ENCODE data around the gene TLCD3B.

The TLCD3B gene

DNA sequence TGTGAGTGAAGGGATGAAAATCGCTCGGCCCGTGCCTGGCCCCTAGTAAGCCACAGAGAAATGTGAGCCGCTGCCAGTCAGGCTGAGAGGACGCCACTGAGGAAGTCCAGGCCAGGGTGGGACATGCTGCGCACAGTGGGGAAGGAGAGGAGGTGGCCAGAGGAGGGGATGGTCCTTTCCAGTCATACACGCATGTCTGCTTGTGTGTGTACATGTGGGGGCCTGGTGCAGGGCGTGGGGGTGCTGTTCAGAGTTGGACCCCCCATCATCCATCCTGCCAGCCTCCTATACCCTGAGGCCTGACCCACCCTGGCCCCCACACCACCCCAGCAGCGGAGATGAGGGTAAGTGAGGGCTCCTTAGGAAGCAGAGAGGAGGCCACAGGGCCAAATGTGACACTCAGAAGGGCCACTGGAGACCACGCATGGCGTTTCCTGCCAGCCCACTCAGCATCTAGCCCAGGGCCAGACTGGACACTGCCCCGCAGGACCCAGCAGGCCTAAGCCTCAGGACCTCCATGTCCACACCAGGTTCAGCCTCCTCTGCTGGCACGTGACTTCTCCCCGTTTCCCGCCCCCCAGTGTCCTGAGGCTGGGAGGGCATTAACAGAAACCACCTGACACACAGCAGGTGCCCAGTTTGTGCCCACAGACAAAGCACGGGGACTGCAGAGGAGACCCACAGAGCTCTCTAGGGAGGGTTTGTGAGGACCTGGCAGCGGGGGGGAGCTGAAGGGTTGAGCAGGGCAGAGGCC is 27.2 kb downstream of the TLCD3B start:
- DNase-seq = no peak

DNA sequence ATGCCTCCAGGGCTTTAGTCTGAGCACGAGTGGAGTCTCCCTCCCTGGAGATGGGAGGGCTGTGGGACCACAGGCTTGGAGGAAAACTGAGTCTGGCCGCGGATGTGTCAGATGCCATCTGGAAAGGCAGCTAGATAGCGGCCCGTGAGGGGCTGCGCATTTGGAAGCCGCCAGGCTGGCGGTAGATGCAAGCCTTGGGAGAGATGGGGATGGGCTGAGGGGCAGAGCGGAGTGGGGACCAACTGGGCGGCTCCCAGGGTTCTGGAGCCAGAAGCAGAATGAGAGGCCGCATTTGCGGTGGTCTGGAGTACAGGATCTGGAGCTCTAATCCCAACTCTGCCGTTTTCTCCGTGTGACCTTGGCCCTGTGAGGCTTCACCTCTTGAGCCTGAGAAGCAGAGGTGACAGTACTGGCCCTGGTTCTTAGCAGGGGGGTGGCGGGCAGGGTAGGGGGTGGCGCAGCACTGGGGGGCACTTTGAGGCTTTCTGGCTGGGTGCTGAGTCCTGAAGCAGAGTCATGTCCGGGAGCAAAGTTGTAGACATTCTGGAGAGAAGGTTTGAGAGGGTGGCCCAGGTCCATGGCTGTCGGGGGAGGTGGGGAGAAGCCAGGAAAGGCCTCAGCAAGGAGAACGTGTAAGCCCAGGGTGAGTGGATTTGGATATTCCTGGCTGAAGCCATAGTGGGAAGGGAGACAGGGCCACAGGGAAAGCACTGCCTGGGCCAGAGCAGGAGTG is 28.3 kb downstream of the TLCD3B start:
- no peak for DNase-seq

DNA sequence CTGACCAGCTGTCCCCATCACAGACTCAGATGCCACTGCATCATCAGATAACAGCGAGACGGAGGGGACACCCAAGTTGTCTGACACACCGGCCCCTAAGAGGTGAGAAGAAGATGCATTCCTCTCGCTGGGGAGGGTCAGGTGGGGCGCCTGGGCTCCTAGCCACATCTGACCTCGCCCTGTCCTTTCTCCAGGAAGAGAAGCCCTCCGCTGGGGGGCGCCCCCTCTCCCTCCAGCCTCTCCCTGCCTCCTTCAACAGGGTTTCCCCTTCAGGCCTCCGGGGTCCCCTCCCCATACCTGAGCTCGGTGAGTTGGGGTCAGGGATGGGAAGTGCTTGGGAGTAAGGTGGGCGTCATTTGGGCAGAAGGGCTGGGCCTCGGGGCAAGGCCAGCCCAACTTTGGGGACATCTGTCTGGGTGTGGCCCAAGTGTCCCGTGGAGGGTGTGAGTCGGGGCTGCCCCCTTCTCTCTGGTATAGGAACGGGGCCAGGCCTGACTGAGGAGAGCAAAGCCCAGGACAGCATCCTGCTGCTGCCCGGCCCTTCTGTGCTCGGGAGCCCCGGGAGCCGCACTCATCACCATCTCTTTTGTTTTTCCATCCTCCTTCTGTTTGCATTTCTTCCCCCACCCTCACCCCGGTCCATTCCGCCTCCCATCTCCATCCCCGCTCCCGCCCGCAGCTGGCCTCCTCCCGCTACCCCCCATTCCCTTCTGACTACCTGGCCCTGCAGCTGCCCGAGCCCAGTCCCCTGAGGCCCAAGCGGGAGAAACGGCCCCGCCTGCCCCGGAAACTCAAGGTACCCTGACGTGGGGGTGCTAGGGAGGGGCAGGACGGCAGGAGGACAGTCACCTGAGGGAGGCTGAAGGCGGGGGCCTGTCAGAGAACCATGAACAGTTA is 30.1 kb downstream of the TLCD3B start:
- DNase-seq = no peak

DNA sequence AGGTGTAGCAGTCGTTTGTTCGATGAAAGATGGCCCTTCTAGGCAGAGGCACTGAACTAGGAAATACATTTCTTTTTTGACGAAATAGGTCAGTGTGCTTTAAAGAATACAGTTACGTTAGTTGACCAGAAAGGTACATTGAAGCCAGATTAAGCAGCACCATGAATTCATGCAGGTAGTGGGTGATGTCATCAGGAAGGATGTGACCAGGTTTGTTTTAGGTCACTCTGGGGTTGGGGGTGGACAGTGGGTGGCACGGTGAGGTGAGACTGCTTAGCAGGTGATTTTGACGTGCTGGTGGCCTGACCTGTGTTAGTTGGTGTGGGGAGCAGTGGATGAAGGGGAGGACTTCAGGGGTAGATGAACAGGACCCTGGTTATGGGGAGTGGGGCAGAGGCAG is 31.5 kb downstream of the TLCD3B start:
- no peak for DNase-seq

DNA sequence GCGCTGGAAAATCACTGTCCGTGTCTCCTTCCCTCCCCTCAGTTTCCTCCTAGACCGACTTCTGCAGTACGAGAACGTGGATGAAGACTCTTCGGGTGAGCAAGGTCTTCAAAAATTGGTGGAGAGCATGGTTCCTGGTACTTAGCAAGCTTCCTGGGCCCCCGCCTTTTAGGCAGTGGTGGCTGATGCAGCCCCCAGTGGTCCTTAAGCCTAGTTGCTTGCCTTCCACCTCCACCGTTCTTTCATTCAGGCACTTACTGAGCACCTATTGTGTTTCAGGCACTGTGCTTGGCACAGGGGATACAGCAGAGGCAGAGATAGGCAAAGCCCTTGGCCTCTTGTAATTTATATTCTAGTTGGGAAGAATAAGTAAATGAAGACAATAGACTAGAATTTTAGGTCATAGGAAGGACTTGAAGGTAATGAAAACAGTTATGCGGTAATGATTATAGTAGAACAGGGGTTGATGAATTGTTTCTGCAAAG is 34.3 kb downstream of the TLCD3B start:
- DNase-seq = no peak

DNA sequence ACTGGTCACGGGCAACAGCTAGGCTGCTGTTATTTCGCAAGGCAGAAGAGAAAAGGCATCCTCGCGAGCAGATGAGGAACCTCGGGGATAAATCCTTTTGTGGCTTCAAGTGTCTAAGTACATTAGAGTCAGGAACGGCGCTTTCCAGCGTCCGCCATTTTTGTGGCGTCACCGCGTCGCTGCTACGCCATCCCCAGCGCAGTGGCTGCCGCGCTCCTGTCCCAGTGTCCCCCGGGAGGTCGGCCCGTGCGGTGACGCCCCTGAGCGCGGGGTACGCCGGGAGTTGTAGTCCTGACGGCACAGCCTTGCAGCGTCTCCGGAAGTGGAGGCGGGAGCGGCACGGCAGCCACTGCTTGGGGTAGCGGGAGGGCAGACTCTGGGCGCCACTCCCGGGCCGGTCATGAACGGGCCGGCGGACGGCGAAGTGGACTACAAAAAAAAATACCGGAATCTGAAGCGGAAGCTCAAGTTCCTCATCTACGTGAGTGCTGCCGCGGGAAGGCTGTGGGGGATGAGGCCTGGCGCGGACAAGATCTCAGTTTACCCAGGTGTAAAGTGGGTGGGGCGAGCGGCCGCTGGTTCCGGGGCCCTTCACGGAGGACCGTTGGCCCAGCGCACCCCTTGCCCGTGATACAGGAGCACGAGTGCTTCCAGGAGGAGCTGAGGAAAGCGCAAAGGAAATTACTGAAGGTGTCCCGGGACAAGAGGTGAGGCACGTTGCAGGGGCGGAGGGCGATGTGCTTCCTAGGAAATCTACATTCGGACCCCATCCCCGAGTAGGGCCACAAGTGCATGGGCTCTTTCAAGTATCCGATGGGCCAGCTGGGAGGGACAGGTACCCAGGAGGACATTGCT is 34.9 kb downstream of the TLCD3B start, which contains the start of gene INO80E:
TSS of gene INO80E (plus strand) at position 331 of the 855 bp plus-strand sequence. CDS start at position 401, 70 bp downstream.
- peak; percentile 98 for DNase-seq

GRCh38 chr16:29995324-29995910 is 35.7 kb downstream of the TLCD3B start, which contains the start of gene HIRIP3:
Gene HIRIP3 (minus strand): TSS chr16:29995617. CDS start chr16:29995605, 12 bp downstream.
- peak; percentile 89 for DNase-seq

DNA sequence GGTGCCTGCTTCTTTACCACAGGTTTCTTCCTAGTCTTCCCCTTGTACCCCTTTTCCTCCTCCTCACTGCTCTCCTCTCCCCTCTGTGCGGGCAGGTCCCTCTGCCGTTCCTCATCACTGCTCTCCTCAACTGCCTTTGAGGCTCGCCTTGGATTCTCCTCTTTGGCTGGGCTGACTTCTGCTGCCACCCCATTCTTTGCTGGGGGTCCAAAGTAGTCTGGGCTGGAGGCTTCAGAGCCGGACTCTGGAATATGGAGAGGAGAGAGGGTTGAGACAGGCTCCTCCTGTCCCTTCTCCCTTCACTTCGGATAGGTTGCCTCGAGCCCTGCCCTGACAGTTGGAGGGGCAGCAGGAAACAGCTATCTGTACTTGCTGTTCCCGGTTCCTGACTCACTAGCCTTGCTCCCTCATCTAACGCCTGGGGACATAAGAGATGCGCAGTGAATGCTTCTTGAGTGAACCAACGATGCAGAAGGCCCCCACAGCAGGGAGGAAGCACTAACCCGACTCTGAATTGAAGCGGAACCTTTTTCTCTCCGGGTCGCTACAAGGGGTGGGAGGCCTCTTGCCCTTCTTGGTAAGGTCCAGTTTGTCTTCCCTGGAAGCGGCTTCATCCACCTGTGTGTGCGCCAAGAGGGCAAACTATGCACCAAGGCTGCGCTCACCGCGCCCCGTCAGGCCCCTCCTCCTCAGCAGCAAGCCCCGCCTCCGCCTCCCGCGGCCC is 36.3 kb downstream of the TLCD3B start:
- peak; percentile 10 for DNase-seq

DNA sequence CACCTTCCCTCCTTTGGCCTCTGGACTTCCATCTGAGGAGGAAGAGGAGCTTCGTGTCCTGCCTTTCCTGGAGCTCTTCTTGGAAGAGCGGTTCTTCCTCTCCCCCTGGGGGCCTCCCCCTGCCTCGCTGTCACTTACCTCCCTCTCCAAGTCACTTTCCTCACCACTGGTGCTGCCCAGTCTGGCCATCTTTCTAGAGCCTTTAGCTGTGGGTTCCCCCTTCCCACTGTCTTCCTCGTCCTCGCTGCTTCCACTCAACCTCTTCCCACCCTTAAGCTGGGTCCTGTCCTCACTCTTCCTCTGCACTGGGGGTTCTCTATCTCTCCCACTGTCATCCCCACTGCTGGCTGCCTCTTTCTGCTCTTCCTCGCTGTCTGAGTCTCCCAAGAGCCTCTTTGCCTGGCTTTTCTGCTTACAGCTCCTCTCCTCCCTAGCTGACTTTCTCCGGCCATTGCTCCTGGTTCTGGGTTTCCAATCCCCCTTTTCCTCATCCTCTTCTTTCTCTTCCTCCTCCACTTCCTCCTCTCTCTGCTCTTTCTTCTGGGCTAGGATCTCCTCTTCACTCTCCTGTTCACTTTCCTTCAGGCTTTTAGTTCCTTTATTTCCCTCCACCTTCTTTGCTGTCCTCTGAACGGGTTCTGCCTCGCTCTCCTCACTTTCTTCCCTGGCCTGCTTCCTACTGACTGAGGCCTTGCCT is 37.0 kb downstream of the TLCD3B start:
- no peak for DNase-seq

GRCh38 chr16:29993191-29993902 is 37.7 kb downstream of the TLCD3B start:
- no peak for DNase-seq

GRCh38 chr16:29992344-29992967 is 38.6 kb downstream of the TLCD3B start:
- DNase-seq = no peak

- no peak for DNase-seq
Observed at GRCh38 chr16:29991571-29991904, 39.5 kb downstream of the TLCD3B start.

GRCh38 chr16:29990883-29991570 is 40.0 kb downstream of the TLCD3B start:
- DNase-seq = no peak

DNA sequence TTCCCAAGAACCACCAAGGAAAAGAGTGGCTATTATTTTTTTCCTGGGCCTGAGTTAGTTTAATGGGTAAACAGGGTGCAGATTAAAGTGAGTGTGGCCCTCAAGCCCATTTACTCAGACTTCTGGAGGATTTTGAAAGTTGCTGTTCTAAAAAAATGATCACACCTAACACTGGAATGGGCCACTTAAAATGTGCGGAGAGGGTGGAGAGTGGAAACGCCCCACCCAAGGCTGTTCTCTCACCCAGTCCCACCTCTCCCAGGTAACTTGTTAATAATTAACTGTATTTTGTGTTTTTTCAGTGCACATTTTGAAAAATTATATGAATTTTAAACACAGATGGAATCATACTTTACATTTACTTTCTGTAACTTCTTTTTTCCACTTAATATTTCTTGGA is 41.0 kb downstream of the TLCD3B start:
- DNase-seq = no peak

GRCh38 chr16:29989111-29989858 is 41.8 kb downstream of the TLCD3B start:
- DNase-seq = no peak

DNA sequence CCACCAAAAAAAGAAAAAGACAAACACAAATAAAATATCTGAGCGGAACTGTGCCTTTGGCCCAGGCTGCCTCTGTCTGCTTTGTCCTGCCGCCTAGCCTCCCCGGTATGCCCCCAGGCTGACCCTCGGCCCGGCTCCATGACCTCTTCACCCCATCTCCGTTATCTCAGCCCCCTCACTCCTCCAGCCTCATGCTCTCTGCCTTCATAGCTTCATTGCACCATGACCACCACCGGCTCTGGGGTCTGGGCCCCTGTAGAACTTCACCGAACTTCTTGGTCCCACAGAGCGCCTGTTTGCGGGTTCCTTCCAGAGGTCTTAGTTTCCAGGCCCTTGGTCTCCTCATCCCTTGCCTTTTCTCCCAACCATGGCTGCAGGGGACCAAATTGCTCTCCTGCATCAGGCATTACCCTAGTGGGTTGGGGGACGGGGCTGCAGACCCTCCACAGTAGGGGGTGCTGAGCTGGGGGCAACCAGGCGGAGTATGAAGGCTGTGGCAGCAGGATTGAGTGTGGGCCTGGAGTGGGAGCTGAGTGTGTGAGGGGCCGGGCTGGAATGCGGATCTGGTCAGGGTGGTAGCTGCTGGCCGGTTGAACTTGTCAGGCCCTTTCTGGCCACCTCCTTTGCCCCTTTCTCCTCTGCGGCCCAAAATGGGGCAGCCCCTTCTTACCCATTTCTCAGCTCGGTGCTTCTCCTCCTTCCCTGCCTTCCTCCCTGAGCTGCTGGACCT is 42.6 kb downstream of the TLCD3B start:
- no peak for DNase-seq

Data from inflammatory macrophage treated with lipopolysaccharide for 4 hours (primary cell).